ENCODE data around the gene BCL2L1.
"Not testable (repeated sequence)": the region's sequence is repeated elsewhere in the genome, so short reads cannot be mapped to it uniquely, and the experiment has no call there.

The BCL2L1 gene

DNA sequence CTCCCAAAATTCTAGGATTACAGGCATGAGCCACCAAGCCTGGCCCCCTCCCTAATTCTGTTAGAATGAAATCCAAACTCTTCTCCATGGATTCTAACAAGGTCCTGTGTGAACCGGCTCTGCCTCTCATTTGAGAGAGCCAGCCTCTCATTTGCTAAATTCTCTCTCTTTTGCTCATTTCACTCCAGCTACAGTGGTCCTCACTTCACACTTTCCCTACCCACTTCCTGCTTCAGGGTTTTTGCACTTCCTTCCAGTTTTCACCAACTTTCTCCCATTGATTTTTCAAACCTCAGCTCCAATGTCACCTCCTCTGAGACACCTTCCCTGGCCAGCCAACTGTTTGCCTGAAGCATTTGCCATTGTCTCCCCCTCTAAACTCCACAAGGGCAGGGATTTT lies 79.8 kb downstream of the BCL2L1 start:
- FAIRE-seq: no peak

DNA sequence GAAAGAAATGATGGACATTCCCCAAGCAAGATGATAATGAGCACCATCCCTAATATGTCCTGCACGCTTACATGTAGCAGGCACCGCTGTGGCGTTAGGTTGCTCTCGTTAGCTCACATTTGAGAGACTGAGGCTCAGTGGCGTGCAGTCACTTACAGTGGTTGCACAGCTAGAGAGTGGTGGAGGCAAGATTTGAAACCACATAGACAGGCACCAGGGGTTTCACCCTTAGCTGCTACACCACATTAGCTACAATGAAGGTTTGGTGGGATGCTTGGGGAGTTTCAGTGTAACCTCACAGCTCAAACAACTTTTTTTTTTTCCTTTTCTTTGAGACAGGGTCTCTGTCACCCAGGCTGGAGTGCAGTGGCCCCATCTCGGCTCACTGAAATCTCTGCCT lies 81.3 kb downstream of the BCL2L1 start:
- no peak for FAIRE-seq

DNA sequence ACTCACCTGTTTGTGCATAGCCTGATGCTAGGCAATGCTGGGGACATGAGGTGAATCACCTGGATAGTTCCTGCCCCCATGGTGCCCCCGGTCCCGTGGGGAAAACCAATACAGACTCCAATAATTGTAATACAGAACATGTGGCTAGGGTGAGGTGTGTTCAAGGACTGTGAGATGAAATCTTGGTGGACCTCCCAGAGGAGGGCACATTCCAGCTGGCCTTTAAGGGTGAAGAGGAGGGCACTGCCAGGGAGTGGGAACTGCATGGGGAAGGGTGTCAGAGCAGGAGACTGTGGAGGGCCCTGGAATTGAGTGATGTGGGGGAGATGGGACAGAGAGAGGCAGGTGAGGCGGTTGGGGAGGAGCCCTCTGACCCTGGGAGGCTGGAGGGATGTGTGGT lies 82.4 kb downstream of the BCL2L1 start:
- no peak for FAIRE-seq

DNA sequence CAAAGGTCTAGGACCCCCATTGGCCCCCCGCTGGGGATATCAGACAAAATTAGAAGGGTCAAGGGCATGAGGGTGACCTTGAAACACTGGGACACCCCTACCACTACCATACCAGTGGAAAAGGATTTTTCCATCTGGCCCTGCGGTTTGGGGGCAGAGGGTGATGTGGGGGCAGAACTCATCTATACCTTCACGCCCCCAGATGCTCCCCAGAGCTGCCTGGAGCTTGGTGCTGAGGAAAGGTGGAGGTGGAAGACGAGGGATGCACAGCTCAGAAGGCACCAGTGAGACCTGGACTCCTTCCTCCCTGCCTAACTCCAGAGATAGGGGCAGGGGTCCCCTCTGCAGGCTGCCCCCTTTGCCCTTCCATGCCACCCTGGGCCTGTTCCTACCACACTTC lies 83.9 kb downstream of the BCL2L1 start:
- FAIRE-seq: no peak

DNA sequence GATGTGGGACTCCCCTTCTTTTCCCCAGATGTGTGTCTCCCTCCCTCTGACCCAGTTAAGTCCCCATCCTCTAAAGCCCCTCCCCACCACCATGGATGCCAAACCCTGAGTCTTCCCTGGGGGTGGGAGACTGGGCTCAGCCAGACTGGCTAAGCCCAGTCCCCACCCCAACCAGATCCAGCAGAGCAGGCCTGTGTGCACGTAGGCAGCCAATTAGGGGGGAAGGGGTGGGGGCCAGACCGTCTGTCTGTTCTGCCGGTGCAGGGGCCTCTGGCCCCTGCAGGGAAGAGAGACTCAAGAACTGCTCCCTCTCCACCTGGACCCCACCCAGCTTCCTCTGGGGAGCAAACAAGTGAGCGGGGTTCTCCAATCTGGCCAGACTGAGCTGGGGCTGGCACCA lies 84.4 kb downstream of the BCL2L1 start:
- no peak for FAIRE-seq

DNA sequence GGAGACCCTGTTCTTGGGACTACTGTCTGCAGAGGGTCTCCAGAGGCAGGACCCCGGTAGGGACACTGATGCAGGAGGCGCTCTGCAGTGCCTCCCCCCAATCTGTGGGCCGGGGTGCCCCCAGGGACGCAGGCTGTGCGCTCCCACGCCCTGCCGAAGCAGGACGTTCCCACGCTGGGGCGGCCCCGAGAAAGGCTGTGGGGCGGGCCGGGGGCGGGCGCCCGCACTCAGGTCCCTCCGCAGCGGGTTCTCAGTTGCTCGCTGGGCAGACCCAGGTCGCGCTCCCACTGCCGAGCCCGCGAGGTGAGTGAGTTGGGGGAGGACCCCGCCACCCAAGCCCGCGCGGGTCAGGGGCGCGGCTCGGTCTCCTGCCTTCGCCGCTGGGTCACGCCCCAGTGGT lies 85.0 kb downstream of the BCL2L1 start, which contains the start of gene COX4I2:
TSS of gene COX4I2 (plus strand) at position 253 of the 400 bp plus-strand sequence. CDS start 1,106 bp downstream, outside the sequence.
- no peak for FAIRE-seq

DNA sequence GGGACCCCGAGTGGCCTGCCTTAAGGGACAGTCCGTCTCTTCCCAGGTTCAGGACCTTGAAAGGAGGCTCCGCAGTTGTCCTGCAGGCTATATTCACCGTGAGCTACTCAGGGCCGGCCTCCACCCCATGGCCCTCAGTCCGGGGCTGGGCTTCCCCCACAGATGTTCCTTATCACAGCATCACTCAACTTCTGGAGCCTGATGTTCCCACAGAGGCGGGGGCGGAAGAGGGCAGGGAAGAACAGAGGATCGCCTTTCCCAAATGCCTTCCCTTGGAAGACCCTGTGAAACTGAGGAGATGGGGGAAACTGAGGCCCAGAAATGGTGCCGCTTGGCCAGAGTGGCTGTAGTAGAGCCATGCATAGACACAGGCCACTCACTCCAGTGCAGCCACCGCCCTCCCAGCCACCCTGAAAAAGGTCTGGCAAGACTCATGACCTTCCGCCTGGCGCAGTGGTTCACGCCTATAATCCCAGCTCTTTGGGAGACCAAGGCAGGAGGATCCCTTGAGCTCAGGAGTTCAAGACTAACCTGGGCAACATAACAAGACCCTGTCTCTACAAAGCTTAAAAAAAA lies 89.2 kb downstream of the BCL2L1 start:
- FAIRE-seq: no peak

DNA sequence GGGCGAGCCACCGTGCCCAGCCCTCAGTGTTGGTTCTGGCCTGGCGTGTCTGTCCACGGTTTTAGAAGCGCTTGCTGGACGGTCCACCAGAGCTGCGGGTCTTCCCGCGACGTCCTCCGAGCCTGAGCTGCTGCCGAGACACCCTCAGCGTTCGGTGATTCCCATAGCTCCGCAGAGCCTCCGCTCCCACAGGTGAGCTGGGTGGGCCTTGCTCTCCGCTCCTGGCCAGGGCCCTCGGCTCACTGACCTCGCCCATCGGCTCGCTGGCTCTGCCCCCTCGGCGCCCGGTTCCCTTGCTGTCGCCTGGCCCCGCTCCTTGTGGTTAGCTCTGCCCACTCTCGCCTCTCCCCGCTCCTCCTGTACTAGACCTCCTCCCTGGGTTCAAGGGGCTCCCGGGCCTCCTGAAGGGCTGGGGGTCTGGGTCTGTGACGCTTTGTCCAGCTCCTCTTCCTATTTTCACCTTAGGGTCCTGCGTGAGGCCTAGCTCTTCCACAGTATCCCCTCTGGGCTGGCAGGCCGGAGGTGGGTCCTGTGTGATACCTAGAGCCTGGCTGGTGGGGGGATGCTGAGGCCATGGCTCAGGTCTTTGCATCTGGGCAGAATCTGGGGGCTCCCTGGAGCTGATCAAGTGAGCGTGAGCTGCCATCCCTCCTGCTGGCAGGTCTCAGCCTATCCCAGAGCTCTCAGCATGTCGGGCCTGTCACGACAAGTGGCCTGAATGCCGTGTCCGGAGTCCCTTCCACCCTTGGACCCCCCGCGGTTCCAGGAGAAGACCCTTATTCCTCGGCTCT lies 89.9 kb downstream of the BCL2L1 start:
- no peak for FAIRE-seq

DNA sequence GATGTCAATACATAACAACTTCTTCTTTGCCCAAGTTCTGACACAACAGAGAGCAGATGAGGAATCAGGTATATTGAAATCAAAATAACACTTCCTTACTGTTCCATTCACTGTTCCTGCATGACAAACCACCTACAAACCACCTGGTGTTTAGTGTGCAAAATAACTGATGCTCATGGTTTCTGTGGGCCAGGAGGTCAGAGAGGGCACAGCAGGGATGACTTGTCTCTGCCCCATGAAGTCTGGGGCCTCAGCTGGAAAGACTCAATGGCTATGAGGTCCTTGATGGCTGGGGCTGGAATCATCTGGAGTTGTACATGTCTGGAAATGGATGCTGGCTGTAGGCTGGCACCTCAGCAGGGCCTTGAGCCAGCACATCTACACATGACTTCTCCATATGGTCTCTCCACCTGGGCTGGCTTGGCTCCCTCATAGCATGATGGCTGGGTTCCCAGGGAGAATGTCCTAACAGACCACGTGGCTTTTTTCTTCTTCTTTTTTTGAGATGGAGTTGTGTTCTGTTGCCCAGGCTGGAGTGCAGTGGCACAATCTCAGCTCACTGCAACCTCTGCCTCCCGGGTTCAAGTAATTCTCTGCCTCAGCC lies 92.4 kb downstream of the BCL2L1 start:
- FAIRE-seq: no peak

DNA sequence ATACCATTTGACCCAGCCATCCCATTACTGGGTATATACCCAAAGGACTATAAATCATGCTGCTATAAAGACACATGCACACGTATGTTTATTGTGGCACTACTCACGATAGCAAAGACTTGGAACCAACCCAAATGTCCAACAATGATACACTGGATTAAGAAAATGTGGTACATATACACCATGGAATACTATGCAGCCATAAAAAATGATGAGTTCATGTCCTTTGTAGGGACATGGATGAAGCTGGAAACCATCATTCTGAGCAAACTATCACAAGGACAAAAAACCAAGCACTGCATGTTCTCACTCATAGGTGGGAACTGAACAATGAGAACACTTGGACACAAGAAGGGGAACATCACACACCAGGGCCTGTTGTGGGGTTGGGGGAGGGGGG lies 94.6 kb downstream of the BCL2L1 start:
- not testable (repeated sequence) for FAIRE-seq

DNA sequence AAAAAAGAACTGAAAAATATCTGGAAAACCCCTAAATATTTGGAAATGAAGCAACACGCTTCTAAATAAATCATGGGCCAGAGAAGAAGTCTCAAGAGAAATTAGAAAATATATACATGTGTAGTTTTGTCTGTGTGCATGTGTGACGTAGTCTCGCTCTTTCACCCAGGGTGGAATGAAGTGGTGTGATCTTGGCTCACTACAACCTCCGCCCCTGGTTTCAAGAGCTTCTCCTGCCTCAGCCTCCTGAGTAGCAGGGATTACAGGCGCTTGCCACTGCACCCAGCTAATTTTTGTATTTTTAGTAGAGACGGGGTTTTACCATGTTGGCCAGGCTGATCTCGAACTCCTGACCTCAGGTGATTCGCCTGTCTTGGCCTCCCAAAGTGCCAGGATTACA lies 96.1 kb downstream of the BCL2L1 start:
- not testable (repeated sequence) for FAIRE-seq

DNA sequence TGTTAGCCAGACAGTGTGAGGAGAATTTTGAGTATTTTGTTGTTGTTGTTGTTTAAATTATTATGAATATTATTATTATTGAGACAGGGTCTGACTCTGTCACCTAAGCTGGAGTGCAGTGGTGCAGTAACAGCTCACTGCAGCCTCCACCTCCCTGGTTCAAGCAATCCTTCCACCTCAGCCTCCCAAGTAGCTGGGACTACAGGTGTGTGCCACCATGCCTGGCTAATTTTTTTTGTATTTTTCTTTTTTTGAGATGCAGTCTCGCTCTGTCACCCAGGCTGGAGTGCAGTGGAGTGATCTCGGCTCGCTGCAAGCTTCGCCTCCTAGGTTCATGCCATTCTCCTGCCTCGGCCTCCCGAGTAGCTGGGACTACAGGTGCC lies 99.6 kb downstream of the BCL2L1 start:
- not testable (repeated sequence) for FAIRE-seq

DNA sequence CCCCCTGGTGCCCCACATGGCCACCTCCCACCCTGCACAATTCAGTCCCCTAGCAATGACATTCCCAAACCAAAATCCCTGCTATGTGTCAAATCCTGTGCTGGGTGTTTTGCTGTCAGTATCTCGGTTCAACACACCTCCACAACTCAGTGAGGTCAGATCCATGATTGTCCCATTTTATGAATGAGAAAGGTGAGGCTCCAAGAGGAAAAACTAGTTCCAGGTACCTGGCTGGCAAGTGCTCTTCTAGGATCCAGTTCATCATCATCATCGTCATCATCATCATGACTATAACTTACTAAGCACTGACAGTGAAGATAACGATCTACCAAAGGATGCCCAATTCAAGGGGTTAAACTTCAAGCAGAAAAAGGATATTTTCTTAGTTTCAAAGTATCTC lies 102.4 kb downstream of the BCL2L1 start:
- no peak for FAIRE-seq

DNA sequence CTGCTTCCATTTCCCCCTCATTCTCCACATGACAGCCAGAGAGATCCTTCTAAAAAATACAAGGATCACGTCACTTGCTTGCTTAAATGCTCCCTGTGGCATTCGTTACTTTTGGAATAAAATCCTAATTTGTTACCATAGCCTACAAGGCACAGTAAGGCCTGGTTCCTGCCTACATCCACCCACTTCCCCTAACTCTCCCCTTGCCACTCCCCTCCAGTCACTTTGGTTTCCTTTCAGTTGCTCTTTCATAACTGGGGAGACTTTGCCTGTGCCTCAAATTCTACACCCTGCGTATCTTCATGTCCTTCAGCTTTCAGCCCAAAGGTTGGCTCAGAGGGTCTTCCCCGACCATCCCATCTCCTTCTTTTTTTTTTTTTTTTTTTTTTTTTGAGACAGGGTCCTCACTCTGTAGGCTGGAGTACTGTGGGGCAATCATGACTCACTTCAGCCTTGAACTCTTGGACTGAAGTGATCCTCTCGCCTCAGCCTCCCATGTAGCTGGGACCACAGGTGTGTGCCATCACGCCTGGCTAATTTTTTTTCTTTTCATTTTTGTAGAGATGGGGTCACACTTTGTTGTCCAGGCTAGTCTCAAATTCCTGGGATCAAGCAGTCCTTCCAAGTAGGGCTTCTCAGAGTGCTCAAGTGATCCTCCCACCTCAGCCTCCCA lies 105.1 kb downstream of the BCL2L1 start:
- FAIRE-seq: no peak

DNA sequence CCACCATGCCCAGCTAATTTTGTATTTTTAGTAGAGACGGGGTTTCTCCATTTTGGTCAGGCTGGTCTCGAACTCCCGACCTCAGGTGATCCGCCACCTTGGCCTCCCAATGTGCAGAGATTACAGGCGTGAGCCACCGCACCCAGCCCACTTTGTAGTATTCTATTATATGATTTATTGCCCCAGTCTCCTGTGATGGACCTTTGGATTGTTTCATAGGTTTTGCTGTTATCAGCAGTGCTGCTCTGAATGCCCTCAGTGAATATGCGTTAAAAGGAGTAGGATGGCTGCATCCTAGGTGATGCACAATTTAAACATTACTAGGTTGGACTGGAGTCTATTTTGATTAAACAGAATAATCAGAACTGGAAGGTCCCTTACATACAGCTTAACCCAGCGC lies 107.3 kb downstream of the BCL2L1 start:
- no peak for FAIRE-seq

Data from TTC549 (cell line).